ENCODE results near the gene SRPK3.

SRPK3 gene

DNA sequence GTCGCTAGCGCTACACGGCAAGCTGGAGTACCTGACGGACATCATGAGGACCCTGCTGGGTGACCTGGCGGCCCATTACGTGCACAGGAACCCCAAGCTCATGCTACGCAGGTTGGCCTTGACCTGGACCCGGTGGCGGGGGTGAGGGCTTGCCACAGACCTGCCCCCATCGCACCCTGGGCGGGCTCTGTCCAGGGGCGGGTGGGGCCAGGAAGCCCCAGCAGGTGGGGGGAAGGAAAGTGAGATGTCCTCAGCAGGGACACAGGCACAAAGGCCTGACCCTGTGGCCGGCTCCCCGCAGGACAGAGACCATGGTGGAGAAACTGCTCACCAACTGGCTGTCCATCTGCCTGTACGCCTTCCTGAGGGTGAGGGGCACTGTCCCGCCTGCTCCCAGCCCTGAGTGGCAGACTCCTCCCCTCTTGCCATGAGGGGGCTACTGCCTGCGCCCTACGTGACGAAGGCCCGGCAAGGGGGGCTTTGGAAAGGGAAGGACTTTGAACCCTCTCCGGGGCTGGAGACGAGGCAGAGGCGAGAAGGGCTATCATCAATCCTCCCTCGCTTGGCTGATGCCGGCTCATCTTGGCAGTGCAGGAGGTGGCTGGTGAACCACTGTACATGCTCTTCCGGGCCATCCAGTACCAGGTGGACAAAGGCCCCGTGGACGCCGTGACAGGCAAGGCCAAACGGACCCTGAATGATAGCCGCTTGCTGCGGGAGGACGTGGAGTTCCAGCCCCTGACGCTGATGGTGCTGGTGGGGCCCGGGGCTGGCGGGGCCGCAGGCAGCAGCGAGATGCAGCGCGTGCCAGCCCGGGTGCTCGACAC, 5.3 kb upstream of the SRPK3 start:
- CTCF ChIA-PET: no interaction called here
- POLR2A ChIA-PET: no interaction called here
- DNase-seq (ENCODE audit: extremely low spot score): no peak
- TF ChIP-seq, protein P1, sequence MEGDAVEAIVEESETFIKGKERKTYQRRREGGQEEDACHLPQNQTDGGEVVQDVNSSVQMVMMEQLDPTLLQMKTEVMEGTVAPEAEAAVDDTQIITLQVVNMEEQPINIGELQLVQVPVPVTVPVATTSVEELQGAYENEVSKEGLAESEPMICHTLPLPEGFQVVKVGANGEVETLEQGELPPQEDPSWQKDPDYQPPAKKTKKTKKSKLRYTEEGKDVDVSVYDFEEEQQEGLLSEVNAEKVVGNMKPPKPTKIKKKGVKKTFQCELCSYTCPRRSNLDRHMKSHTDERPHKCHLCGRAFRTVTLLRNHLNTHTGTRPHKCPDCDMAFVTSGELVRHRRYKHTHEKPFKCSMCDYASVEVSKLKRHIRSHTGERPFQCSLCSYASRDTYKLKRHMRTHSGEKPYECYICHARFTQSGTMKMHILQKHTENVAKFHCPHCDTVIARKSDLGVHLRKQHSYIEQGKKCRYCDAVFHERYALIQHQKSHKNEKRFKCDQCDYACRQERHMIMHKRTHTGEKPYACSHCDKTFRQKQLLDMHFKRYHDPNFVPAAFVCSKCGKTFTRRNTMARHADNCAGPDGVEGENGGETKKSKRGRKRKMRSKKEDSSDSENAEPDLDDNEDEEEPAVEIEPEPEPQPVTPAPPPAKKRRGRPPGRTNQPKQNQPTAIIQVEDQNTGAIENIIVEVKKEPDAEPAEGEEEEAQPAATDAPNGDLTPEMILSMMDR (IDR thresholded peaks at IDR 0.05; ENCODE audit: control extremely low read depth, extremely low read depth, low read depth, missing control alignments): no peak

GRCh38 chrX:153776120-153776599, 4.7 kb upstream of the SRPK3 start:
- POLR2A ChIA-PET: no interaction called here

GRCh38 chrX:153776611-153777045, 4.2 kb upstream of the SRPK3 start:
- ChIA-PET CTCF (no interaction called here), POLR2A (no interaction called here)
- no peak for DNase-seq (ENCODE audit: extremely low spot score)
- TF ChIP-seq, protein P1 (IDR thresholded peaks at IDR 0.05; ENCODE audit: control extremely low read depth, extremely low read depth, low read depth, missing control alignments): no peak

More at GRCh38 chrX:153776120-153776599, 4.7 kb upstream of the SRPK3 start:
- DNase-seq (ENCODE audit: extremely low spot score): no peak
- TF ChIP-seq, protein P1 (IDR thresholded peaks at IDR 0.05; ENCODE audit: control extremely low read depth, extremely low read depth, low read depth, missing control alignments): no peak
- CTCF ChIA-PET: no interaction called here

GRCh38 chrX:153777261-153778090, 3.4 kb upstream of the SRPK3 start:
- TF ChIP-seq, protein P1 (IDR thresholded peaks at IDR 0.05; ENCODE audit: control extremely low read depth, extremely low read depth, low read depth, missing control alignments): no peak
- DNase-seq (ENCODE audit: extremely low spot score): no peak
- CTCF ChIA-PET: interaction anchor here (1.1 kb wide), 1 partner anchor 11 kb away, joined by 3 read pairs; no protein-coding TSS in a partner anchor
- POLR2A ChIA-PET: interaction anchor here (0.8 kb wide), 1 partner anchor 169 kb away, joined by 3 read pairs; no protein-coding TSS in a partner anchor

DNA sequence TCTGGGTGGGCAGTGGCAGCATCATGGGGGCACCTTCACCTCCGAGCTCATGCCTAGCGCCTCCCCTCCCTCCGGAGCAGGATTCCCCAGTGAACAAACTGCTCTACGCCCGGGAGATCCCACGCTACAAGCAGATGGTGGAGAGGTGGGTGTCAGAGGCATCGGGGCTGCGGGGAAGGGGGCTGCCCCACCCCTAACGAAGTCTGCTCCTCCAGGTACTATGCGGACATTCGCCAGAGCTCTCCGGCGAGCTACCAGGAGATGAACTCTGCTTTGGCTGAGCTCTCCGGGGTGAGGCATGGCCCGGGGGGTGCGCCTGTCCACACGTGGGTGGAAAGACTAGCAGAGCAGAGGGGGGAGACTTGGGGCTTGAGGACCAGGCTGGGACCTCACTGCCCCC, 2.7 kb upstream of the SRPK3 start:
- ChIA-PET CTCF (interaction anchor here (1.1 kb wide), 1 partner anchor 11 kb away, joined by 3 read pairs; no protein-coding TSS in a partner anchor), POLR2A (interaction anchor here (0.8 kb wide), 1 partner anchor 169 kb away, joined by 3 read pairs; no protein-coding TSS in a partner anchor)
- TF ChIP-seq, protein P1 (IDR thresholded peaks at IDR 0.05; ENCODE audit: control extremely low read depth, extremely low read depth, low read depth, missing control alignments): no peak
- DNase-seq (ENCODE audit: extremely low spot score): no peak

- CTCF ChIA-PET: no interaction called here
- no peak for DNase-seq (ENCODE audit: extremely low spot score)
- TF ChIP-seq, protein P1 (IDR thresholded peaks at IDR 0.05; ENCODE audit: control extremely low read depth, extremely low read depth, low read depth, missing control alignments): no peak
- POLR2A ChIA-PET: no interaction called here
These were observed 2.1 kb upstream of the SRPK3 start for GRCh38 chrX:153778684-153779101.
